ENCODE measurements around the gene ADGRV1.

DNA sequence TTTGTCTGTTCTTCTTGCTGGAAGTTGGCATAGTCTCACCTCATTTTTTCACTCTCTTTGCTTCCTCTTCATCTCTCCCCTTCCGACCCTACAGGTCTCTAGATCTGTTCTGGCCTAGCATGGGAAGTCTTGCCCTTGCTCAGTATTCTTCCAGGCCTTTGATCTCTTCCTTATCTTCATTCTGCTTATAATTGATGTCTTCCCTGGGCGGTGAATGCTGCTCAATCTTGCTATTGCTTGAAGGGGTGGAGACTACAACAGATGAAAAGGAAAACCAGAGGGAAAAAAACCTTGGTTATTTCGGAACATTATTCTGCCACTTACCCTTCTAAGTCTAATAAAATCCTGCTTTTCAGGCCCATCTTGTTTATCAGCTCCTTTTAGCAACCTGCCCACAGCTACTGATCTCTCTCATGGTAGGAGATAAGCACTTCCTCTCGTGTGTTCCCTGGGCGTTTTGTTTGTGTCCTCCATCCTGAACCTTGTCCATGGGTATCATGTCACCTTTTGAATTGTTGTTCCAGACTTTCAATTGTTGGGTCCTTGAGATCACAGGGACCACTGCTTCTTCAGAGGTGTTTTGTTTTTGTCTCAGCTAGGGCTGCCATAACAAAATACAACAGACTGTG lies 375.6 kb downstream of the ADGRV1 start:
- no peak for TF ChIP-seq POLR2A (IDR thresholded peaks at IDR 0.05)
- no peak for TF ChIP-seq EP300 (IDR thresholded peaks at IDR 0.05)
